COR-L47 (cell line): ENCODE measurements around the gene ACYP2.
A peak's percentile ranks its signal among the peaks of the same experiment; 100 is the strongest.
"Not testable (repeated sequence)": the region's sequence is repeated elsewhere in the genome, so short reads cannot be mapped to it uniquely, and the experiment has no call there.

ENCODE experiments used
- DNase-seq: peaks from one replicate; lab custom pipeline; 2025; lab: John Stamatoyannopoulos, UW

Gene ACYP2

DNA sequence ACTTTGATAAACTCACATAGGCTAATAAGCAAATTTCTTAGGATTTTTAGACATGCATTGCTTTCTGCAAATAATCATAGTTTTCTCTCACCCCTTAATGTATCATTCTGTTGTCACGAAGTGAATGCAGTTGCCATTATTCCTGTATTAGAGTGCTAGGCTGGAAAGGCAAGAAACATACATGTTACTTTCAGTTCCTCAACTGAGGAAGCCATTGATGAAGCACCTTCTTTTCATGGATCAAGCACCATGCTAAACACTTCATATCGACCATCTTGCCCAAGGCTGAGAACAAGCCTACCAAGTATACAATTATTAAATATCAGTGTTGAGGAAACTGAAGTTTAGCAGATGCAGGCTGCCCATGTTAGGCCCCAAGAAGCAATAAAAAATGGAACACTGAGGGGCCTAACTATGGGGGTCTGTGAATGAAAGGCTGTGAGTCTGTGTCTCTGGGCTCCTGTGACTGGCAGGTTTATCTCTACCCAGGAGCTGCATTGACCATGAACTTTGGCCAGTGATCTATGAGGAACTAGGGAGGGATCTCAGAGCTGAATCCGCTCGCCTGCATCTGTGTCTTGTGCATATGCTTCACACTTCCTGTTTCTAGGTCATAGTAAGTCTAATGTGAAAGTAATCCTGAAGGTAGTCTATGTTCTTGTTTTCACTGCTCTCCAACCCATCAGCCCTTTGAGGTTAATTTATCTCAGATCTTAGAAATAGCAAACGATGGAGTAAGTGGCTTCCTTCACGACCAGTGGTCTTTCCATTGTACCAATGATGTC lies 156.6 kb downstream of the ACYP2 start:
- DNase-seq: no peak

DNA sequence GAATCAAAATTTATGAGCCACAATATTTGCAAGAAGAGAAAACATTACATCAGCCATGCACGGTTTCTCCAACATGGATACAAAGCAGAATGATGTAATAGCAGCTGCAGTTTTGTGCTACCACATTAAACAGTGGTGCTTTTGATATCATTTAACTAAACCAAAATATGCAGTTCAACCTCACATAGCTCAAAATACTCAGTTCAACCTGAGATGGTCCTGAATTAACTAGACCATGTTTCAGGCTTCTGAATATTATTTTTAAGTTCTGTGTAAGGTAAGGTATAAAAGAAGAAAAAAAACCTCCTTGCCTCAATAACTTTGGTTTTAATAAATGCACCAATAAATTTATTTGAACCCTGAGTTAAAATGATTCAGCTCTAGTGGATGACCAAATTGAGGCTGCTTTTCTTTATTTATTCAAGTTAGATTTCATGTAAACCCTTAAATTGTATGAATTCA lies 159.4 kb downstream of the ACYP2 start:
- no peak for DNase-seq

DNA sequence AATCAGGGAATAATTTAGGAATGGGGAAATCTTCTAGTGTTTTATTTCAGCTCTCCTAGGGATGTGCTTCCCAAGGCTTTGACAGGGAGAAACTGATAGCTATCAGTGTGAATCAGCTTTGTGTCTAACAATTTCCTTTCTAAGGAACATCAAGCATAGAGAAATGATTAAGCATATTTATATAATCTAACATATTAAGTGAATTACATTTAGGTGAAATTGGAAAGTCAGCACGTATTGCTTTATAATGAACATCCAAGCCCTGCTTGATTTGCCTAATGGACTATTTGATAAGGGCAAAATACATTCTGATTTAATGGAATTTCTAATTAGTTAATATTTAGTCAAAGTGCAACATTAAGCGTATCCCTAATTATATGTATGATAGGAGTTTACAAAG lies 160.1 kb downstream of the ACYP2 start:
- no peak for DNase-seq

DNA sequence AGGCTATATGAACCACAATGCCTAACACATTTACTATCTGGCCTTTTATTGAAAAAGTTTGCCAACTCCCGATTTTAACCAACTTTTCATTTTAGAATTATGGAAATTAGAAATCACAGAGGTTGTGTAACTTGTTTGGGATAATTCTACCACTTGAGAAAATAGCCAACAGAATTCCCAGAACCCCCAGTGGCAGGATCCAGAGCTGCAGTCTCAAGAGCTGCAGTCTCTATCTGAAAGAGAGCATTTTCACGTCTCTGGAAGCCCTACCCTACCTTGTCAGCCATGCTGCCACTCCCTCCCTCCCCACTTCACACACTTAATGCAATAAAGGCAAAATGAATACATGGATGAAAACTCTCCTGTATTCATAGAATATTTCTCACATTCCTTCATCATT lies 164.0 kb downstream of the ACYP2 start:
- DNase-seq: no peak

DNA sequence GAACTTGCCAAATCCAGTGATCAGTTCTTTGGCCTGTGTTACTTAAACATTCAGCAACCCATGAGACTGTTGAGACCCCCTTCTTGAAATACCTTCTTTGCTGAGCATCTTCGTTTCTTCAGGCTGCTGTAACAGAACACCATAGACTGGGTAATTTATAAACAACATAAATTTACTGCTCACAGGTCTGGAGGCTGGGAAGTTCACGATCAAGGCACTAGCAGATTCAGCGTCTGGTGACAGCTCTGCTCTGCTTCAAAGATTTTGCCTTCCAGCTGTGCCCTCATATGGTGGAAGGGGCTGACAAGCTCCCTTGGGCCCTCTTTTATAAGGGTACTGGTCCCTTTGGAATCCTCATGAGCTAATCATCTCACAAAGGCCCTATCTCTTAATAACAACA lies 169.4 kb downstream of the ACYP2 start:
- no peak for DNase-seq

DNA sequence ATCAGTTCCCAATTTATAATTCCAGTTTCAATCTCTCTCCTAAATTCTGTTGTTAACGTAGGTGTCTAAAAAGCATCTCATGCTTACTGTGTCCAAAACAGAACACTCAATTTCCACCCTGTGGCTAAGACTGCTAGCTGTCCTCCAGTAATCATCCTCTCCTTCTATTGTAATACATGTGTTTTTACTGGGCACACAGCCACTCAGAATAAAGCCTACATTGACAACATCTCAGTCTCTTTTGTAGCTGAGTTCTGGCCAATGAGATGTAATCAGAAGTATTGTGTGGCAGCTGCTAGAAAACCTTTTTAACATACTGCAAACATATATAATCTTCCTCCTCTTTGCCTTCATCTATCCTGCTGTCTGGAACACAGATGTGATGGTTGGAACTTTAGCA lies 170.0 kb downstream of the ACYP2 start:
- DNase-seq: no peak

DNA sequence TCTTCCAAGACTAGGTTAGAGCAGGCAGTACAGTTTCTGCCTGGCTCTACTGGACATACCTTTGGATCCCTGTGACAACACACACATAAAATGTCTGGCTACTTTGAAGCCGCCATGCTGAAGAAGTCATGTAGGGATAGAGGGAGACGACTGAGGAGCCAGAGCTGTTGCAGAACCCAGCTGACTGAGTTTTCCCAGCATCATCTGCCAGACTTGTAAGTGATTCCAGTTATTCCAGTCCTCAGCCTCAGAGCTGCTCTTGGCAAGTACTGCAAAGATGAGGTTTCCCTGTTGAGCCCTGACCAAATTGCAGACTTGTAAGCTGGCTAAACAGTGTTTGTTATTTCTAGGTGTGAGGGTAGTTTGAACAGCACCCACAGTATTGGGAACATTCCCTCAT lies 172.1 kb downstream of the ACYP2 start:
- DNase-seq: no peak

DNA sequence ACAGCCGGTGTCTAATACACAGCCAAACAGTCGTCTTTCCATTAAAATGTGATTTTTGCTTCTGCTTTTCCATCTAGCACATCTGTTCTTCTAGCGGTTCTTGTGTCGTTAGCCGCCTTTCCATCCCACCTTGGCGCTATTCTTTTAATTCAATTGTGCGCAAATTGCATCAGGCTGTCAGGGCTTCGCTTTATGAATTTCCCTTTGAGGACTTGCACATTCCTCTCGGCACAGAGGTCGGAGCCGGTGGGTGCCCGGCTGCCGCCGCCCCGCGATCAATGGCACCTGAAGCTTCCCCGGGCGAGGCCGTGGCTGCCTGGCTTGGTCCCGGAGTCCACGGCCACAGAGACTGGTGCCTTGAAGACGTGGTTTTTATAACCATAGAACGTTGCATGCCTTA lies 174.5 kb downstream of the ACYP2 start:
- DNase-seq: no peak

DNA sequence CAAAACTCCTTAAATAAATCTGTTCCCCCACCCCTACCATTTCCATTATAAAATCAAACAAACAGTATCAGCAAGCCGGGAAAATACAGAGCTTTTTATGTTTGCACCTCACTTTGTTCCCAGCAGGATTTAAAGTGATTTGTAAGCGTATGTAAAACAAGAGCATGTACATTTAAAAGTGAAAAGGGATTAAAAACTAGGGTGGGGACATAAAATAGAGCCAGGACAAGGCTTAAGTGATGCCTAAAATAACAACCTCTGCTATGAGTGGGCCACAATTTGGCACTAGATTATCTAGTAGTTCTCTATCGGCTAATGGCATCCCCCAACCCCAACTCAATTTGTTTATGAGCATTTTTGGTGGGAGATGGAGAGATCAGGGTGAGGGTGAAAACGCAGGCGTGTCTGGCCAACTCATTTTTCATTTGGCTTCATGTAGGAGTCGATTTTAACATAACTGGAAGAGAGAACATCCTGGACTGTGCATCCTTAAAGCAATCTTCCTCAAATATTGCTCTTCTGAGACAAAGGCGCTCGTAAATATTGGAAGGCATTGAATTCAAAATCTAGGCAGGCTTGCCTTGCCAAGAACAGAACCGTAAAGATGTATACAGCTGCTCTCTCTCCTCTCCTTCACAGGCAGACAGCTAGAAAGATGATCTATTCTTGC lies 175.1 kb downstream of the ACYP2 start:
- DNase-seq: no peak

DNA sequence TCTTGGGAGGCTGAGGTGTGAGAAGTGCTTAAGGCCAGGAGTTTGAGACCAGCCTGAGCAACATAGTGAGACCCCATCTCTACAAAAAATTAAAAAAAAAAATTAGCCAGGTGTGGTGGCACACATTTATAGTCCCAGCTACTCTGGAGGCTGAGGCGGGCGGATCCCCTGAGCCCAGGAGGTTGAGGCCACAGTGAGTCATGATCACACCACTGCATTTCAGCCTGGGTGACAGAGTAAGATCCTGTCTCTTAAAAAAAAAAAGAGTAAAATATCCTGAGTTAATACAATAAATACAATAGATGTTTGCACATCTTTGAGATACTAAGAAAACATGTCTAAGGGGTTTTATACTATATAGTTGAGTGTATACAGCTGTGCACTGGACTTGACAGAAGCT lies 179.2 kb downstream of the ACYP2 start:
- DNase-seq: not testable (repeated sequence)

DNA sequence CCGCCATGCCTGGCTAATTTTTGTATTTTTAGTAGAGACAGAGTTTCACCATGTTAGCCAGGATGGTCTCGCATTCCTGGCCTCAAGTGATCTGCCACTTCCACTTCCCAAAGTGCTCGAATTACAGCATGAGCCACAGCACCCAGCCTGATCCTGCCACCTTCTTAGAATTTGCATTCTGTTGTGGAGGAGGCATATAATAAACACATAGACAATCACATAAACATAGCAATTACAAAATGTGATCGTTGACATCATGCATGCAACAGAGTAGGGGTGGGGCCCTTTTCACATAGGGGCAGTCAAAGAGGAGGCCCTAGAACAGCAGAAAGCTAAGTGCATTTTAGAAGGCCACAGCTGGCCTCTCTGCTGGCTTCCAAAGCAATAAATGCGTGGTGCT lies 180.5 kb downstream of the ACYP2 start:
- DNase-seq: no peak

DNA sequence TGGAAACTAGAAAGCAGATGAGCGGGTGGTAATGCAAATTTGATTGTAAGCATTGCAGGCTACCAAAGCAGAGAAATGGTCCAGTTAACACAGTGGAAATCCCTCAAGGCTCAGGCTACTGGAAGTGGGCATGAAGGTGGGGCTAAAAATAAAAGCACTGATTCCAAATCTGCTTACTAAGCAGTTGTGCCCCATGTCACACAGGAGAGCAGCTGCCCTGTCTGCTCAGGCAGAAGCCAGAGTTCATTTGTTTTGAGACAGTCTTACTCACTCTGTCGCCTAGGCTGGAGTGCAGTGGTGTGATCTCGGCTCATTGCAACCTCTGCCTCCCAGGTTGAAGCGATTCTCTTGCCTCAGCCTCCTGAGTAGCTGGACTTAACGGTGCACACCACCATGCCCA lies 183.1 kb downstream of the ACYP2 start:
- DNase-seq: no peak

DNA sequence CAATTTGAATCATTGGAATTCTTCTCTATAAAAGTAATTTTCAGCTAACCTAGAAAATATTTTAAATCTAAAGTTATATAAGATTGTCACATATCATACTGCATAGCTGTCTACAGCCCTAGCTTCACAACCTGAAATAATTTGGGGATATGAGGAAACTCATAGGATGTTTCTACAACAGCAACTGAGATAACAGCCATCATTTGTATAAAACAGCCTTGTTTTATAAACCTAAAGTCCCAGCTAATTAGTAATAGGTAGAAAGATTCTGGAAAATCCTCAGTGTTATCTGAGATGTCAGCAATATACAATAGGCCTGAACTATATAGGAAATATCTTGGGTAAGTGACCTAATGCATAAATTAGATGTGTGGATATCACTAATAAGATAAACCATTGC lies 188.2 kb downstream of the ACYP2 start:
- no peak for DNase-seq

DNA sequence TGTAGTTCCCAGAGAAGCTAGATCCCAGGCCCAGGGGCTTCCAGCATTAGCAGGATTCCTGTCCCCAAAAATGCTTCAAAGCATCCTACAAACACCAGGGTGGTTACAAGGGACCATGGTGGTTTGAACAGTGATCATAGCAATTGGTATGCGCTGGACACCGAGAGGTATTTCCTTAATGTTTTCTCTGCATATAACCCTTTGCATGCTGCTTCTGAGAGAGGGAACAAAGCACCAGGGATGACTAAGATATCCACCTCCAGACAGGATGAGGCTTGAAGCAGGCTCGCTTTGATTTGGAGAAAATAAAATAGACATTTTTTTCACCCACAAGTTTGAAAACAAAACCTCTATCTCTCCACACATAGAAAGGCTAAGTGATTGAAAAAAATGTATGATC lies 191.1 kb downstream of the ACYP2 start:
- no peak for DNase-seq

DNA sequence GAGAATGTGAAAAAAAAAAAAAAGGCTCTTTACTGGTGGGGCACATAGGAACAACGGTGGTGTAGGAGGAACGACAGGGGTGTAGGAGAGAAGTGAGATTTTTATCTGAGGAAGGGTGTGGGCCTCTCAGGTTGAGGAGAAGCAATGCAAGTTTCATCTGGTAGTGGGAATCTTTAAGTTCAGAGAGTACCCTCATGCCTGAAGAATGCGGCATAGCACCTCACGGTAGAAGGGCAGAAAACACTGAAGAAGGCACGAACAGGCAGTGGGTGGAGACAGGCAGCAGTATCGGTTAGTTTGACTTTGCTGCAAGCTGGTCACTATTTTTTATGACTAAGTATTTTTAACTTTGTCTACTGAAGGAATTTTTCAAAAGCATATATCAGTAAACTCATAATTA lies 192.8 kb downstream of the ACYP2 start:
- DNase-seq: no peak

DNA sequence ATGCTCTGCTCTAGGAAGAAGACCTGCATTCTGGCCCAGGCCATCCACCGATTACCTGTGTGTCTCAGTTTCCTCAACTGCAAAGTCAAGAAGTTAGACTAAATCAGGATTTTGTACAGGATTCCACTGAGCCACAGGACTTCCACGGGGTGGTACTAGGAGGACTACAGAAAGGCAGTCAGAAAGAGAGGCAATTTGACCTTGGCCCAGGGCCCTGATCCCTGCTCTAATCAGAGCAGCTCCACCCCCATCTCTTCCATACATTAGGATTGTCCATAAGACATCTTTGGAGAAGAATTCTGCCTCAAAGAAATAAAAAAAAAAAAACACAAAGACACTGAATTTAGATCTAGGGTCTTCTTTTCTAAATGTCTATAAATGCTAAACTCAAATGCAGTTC lies 193.4 kb downstream of the ACYP2 start:
- DNase-seq: no peak

DNA sequence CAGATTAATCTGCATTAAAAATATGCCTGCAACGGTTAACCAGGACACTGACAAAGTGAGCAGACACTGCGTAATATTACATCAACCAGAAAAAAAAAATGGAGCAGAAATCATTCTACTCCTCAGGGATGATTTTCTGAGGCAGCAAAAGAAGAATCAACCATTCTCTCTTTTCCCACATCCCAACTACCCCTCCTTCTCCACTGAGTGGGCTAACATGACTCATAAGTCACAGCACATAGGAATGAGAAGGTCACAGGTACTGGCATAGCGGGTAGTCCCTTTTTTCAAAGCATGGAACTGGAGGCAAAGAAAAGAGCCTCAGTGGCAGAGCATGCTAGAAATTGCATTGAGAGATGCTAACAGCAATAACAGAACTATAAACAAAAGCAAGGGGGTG lies 194.9 kb downstream of the ACYP2 start:
- DNase-seq: no peak

DNA sequence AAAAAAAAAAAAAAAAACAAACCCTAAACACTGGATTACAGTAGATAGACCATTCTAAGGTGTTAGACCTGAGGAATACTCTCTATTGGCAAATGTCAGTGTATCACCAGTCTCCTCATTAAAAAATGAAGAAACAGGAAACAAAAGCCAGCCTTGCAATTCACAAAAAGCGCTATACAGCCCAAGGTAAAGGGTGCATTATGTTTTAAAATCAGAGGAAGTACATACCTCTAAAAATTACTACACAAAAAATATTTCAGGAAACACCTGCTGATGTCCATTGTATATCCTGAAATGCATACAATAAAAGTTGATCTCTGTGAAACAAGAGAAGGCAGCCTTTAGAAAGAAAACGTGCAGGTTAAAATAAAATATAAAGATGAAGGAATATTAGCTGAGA lies 195.5 kb downstream of the ACYP2 start:
- peak; percentile 3 for DNase-seq

DNA sequence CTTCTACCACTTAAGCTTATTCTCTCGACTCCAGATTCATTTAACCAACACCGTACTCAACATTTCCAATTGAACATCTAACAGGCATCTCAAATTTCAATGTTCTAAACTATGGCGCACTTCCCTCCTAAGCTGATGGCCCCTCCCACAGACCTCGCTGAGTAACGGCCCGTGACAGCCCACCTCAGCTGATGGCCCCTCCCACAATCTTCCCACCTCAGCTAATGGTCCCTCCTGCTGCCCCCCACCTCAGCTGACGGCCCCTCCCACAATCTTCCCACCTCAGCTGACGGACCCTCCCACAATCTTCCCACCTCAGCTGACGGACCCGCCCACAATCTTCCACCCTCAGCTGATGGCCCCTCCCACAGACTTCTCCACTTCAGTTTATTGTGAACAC lies 197.7 kb downstream of the ACYP2 start:
- DNase-seq: no peak

DNA sequence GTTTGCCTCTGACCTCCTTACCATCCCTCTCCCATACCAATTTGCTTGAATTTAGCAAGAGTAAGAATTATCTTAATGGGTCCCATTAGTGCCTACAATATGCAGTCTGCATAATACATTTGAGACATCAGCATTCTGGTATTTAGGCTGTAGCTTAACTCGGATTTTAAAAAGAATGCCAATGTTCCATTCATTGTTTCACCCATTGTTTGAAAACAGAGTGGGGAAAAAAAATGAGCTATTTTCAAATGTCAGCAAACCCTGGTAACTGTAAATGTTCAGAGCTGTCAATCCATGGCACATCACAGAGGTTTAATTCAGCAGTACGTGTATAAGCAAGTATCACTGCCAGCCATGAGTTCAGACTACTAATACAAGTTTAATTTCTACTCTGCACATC lies 202.6 kb downstream of the ACYP2 start:
- DNase-seq: no peak

DNA sequence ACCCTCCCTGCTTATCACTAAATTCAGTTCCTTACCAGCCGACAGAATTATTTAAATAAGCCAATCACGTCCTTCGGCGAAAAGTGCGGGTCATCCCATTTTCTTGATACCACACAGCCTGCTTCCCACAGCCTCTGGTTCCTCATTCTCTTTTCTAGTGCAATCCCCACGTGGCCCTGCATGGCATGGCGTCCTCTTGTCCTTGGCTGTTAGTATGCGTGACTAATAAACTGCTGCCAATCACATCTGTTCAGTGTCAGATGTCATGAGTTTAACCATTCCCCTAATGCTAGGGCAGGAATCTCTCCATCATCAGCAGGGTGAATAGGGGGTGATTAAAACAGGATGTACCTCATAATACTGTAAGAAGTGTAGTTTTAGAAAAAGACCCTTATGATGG lies 203.4 kb downstream of the ACYP2 start:
- no peak for DNase-seq

DNA sequence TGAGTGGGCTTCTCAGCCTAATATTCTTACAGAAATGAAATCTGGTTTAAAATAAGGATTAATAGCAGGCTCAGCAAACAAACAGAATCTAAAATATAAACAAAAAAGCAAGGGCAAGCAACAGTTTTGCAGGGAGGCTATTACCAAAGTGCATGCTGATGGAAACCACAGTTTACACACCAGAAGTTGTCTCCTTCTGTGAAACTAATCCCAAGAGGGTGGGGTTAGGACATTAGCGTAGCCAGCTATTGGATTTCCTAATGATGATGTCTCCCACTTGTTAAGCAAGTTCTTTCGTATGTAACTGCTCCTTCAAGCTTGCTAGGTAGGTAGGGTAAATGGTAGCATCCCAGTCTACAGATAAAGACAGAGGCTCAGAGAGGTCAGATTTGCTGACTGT lies 205.6 kb downstream of the ACYP2 start:
- no peak for DNase-seq

DNA sequence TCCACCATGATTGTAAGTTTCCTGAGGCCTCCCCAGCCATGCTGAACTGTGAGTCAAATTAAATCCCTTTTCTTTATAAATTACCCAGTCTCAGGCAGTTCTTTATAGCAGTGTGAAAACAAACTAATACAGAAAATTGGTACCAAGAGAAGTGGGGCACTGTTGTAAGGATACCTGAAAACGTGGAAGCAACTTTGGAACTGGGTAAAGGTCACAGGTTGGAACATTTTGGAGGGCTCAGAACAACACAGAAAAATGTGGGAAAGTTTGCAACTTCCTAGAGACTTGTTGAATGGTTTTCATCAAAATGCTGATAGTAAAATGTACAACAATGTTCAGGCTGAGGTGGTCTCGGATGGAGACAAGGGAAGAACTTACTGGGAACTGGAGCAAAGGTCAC lies 209.1 kb downstream of the ACYP2 start:
- not testable (repeated sequence) for DNase-seq

DNA sequence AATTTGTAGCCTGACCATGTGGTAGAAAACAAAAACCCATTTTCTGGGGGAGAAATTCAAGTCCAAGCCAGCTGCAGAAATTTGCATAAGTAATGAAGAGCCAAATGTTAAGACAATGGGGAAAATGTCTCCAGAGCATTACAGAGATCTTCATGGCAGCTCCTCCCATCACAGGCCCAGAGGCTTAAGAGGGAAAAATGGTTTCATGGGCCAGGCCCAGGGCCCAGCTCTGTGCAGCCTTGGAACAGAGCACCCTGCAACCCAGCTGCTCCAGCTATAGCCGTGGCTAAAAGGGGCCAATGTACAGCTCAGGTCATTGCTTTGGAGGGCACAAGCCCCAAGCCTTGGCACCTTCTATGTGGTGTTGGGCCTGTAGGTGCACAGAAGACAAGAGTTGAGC lies 209.7 kb downstream of the ACYP2 start:
- DNase-seq: no peak
